Bronchial epithelial cell (primary cell): Measurements from ENCODE around the gene SAMD9. TPM values are rescaled to one million over a fixed set of nuclear protein-coding genes. Genes with fewer than 3 reads are reported as not detected.

Source experiments
- DNase-seq: peaks from one replicate; pipeline ENCODE4 v3.0.0-alpha.2; 2010; ENCODE audit warnings: low read depth
- FAIRE-seq: peaks from 2 replicates; lab custom pipeline; 2011; peaks lifted over from hg19 to GRCh38; lab: Jason Lieb, UNC
- H3K27me3 ChIP-seq: 2 replicates; pipeline ENCODE4 v1.5.1; 2011; ENCODE audit warnings: low read length; ENCODE audit not compliant: control insufficient read depth, insufficient read depth
- H3K36me3 ChIP-seq: 2 replicates; pipeline ENCODE4 v1.5.1; 2011; ENCODE audit warnings: low read length; ENCODE audit not compliant: control insufficient read depth, insufficient read depth
- H3K4me3 ChIP-seq: 2 replicates; pipeline ENCODE4 v1.5.1; 2011; ENCODE audit warnings: mild to moderate bottlenecking, low read depth, low read length, control low read depth
- total RNA-seq: library from RNA; depleted of rRNA; stranded (reverse); fragments of >200 nt; gene quantifications from 2 replicates; pipeline ENCODE4 v1.2.1, GENCODE V29; 2014
- TF ChIP-seq, protein P1 (sequence below): IDR thresholded peaks from 2 replicates; pipeline ENCODE4 v1.5.1; 2011; ENCODE audit warnings: mild to moderate bottlenecking, moderate library complexity, low read length, control low read depth, inconsistent platforms; ENCODE audit not compliant: insufficient read depth, severe bottlenecking

SAMD9 gene
- total RNA-seq, 1 donor from 2014 or later, result 5.5 TPM

DNA sequence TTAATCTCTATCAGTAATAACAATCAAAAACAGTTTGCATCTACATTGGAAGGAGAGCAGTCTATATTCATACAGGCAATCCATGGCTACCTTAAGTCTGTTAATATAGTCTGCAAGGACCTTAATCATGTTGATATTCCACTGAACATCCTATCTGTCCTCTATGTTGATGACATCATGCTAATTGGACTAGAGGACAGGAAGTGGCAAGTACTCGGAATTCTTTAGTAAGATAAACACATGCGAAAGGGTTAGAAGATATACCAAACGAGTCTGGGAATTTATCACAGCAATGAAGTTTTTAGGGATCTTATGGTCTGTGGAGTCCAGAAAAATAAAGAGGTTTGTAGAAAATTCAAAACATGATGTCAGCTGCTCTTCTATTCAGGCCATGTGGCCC, 41.7 kb upstream of the SAMD9 start:
- DNase-seq (no peak), FAIRE-seq (no peak)
- Histone ChIP-seq H3K4me3 (no peak overlapping the region), H3K36me3 (no peaks in the 10 kb centered on the region), H3K27me3 (no peaks in the 10 kb centered on the region)
- TF ChIP-seq, protein P1, sequence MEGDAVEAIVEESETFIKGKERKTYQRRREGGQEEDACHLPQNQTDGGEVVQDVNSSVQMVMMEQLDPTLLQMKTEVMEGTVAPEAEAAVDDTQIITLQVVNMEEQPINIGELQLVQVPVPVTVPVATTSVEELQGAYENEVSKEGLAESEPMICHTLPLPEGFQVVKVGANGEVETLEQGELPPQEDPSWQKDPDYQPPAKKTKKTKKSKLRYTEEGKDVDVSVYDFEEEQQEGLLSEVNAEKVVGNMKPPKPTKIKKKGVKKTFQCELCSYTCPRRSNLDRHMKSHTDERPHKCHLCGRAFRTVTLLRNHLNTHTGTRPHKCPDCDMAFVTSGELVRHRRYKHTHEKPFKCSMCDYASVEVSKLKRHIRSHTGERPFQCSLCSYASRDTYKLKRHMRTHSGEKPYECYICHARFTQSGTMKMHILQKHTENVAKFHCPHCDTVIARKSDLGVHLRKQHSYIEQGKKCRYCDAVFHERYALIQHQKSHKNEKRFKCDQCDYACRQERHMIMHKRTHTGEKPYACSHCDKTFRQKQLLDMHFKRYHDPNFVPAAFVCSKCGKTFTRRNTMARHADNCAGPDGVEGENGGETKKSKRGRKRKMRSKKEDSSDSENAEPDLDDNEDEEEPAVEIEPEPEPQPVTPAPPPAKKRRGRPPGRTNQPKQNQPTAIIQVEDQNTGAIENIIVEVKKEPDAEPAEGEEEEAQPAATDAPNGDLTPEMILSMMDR, result no peak

DNA sequence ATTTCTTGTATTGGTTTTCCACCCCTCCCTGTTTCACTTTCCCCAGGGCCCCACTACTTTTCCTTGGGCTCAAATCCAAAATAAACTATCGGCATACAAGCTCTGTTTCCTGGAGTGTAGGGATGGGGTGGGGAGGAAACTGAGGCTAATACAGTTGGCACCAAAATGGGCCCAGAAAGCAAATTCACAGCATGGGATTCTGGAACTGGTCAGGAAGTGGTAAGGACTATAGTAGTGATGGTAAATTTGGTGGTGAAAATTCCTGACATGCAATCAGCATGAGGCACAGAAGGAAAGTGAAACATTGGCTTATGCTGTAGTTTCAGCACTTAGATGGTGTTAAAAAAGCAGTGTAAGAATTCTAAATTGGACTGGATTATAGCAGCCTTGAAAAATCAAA, 39.1 kb upstream of the SAMD9 start:
- DNase-seq (no peak), FAIRE-seq (no peak)
- Histone ChIP-seq H3K4me3 (no peak overlapping the region), H3K27me3 (no peaks in the 10 kb centered on the region), H3K36me3 (no peaks in the 10 kb centered on the region)
- TF ChIP-seq, protein P1, result no peak

DNA sequence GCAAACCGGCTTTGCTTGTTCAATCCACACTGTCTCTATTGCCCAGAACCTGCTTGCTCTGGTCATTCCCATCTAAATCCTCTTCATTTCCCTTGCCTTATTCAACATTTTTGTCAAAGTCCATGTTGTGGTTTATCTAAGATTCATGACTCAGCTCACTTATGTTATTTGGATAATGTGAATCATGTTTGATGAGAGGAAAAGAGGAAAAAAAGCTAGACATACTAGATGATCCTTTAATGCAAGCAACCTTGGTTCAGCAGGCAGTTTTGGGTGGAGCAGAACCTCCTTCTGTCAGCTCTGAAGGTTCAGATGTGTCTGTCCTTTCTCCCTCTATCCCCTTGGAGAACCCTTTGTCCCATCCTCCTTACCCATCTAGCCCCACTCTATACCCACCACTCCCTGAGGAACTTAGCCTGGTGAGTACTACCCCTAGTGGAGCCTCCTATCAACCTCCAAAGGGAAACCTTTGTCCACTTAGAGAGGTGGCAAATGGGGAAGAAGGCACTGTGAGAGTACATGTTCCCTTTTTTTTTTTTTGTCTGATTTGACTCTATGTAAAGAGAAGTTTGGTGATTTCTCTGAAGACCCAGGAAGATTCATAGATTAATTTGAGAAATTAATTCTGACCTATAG, 32.5 kb upstream of the SAMD9 start:
- TF ChIP-seq, protein P1, result no peak
- DNase-seq (peak; percentile 74), FAIRE-seq (no peak)
- no peaks in the 10 kb centered on the region for H3K36me3 ChIP-seq
- H3K4me3 ChIP-seq, result no peak overlapping the region
- no peaks in the 10 kb centered on the region for H3K27me3 ChIP-seq

DNA sequence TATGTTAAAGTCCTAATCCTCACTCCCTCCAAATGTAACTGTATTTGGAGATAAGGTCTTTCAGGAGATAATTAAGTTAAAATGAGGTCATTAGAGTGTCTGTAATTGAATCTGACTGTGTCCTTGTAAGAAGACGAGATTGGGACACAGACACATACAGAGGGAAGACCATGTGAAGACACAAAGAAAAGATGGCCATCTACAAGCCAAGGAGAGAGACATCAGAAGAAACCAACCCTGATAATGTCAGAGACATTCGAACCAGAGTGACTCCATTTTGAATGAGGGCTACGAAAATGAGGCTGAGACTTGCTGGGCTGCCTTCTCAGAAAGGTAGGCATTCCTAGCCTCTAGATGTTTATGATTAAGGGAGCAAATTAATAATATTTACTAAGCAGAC, 30.9 kb upstream of the SAMD9 start:
- no peak for FAIRE-seq

DNA sequence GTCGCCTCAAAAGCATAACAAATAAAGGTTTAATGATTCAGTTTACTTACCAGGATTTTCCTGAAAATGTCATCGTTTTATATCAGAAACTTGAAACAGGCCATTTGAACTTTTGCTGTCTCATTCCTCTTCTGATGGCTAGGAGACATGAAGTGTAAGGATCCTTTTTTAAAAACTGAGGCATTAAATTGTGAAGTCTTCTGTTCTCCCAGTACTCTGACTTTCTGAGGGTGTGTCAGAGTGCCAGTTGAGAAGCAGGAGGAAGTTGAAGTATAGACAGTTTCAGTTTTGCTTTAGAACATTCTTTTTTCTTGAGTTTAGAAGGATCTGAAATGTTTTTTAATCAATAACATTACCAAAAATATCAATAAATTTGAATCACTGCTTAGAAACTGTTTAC, 30.4 kb upstream of the SAMD9 start, which contains the start of gene SAMD9L:
Gene SAMD9L, minus strand, starts transcription at position 242 of the 400 bp plus-strand sequence. CDS start 12,414 bp downstream, outside the sequence.
- TF ChIP-seq, protein P1, result no peak
- no peak for FAIRE-seq
- Histone ChIP-seq H3K36me3 (no peaks in the 10 kb centered on the region), H3K4me3 (no peak within 1 kb of the TSS), H3K27me3 (no peaks in the 10 kb centered on the region)
- peak; percentile 22 for DNase-seq

More for the DNA sequence above, 30.9 kb upstream of the SAMD9 start:
- H3K27me3 ChIP-seq, result no peaks in the 10 kb centered on the region
- no peaks in the 10 kb centered on the region for H3K36me3 ChIP-seq
- no peak for DNase-seq
- no peak overlapping the region for H3K4me3 ChIP-seq
- TF ChIP-seq, protein P1, result no peak

DNA sequence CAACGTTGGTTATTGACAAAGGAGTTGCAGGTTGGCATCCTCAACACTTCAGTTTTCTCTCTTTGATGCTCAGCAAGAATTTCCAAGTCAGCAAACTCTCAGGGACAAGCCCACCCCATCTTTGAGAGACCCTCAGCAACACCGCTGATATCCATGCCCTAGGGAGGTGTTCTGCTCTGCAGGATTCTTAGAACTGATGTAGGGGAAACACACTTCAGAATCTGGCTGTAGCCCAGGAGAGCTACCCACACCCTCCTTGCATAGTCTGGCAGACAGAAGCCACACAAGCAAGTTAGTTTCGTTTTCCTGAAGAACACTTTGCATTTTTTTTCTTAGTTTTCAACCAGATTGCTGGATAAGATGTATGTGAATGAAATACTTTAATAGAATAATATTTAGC, 29.6 kb upstream of the SAMD9 start:
- peak; percentile 27 for DNase-seq
- TF ChIP-seq, protein P1, result no peak
- no peak overlapping the region for H3K4me3 ChIP-seq
- H3K27me3 ChIP-seq, result no peaks in the 10 kb centered on the region
- H3K36me3 ChIP-seq, result no peaks in the 10 kb centered on the region
- FAIRE-seq, result no peak
